Uterus (tissue), 2 donors: ENCODE results near the gene UGGT1.

Experiments
- CTCF ChIP-seq, 4 experiments: fragments of 200-600 bp in 2 of 4; fragments of 450-650 bp in 2 of 4; sonication (generic) in 2 of 4; IDR thresholded peaks; one replicate each; pipeline ENCODE4 v1.5.1; 2016 to 2019; ENCODE audit warnings: antibody characterized with exemption in 4 of 4, mild to moderate bottlenecking in 2 of 4, moderate library complexity in 1 of 4
- POLR2A ChIP-seq, 2 donors: fragments of 450-650 bp; IDR thresholded peaks; one replicate each; pipeline ENCODE4 v1.6.1; 2016; ENCODE audit warnings: antibody characterized with exemption in 2 of 2, mild to moderate bottlenecking in 1 of 2, moderate library complexity in 1 of 2

DNA sequence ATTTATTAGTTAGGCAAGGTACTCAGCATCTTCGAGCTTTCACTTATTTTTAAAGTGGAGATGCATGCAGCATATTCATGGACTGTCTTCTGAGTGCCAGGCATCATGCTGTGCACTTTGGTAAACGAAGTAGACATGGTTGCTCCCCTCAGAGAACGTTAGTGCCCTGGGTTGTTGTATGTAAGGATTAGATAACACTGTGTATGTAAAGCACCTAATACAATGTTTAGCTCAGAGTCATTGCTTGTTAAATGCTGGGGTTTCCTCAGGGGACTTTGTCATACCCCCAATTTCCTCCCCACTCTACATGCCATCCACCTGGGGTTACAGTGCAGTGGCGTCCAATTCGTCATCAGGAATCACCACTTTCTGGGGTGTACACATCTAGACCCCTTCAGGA is 2.8 kb downstream of the UGGT1 start:
- TF ChIP-seq CTCF (IDR thresholded peaks at IDR 0.05) (no peak), POLR2A (IDR thresholded peaks at IDR 0.05) (no peak)
